ACHN (cell line): Measurements from ENCODE around the gene KATNBL1.
A peak's percentile ranks its signal among the peaks of the same experiment; 100 is the strongest.
"Not testable (repeated sequence)": the region's sequence is repeated elsewhere in the genome, so short reads cannot be mapped to it uniquely, and the experiment has no call there.

Source experiments
- DNase-seq: peaks from one replicate; pipeline ENCODE4 v3.0.0-alpha.2; 2015
- in situ Hi-C: cut with HindIII; loops from 2 replicates; pipeline ENCODE4 v1.10.0; 2017; ENCODE audit warnings: low sequenced_read_pairs, low pct_ligation_motif_present, low pct_unique_long_range_greater_than_20kb

Gene KATNBL1

GRCh38 chr15:34125945-34126344 is 84.0 kb downstream of the KATNBL1 start:
- in situ Hi-C loops, result no loop called here
- no peak for DNase-seq

GRCh38 chr15:34124651-34125050 is 85.2 kb downstream of the KATNBL1 start:
- no peak for DNase-seq
- in situ Hi-C loops, result no loop called here

GRCh38 chr15:34122771-34123183 is 87.1 kb downstream of the KATNBL1 start:
- DNase-seq, result no peak
- in situ Hi-C loops, result no loop called here

- DNase-seq, in situ Hi-C loops: not testable (repeated sequence)
Observed at GRCh38 chr15:34121786-34122185, 88.1 kb downstream of the KATNBL1 start.

GRCh38 chr15:34120420-34120819 is 89.5 kb downstream of the KATNBL1 start:
- DNase-seq, in situ Hi-C loops: not testable (repeated sequence)

GRCh38 chr15:34119291-34119690 is 90.6 kb downstream of the KATNBL1 start:
- in situ Hi-C loops, result no loop called here

GRCh38 chr15:34116620-34117019 is 93.3 kb downstream of the KATNBL1 start:
- in situ Hi-C loops, result no loop called here
- no peak for DNase-seq

More at GRCh38 chr15:34119291-34119690, 90.6 kb downstream of the KATNBL1 start:
- peak; percentile 14 for DNase-seq

- no peak for DNase-seq
- in situ Hi-C loops, result no loop called here
Observed at GRCh38 chr15:34114739-34115138, 95.2 kb downstream of the KATNBL1 start.

- in situ Hi-C loops, result no loop called here
- no peak for DNase-seq
Observed at GRCh38 chr15:34114215-34114614, 95.7 kb downstream of the KATNBL1 start.

- DNase-seq, result no peak
- in situ Hi-C loops, result no loop called here
Observed at GRCh38 chr15:34111488-34111887, 98.4 kb downstream of the KATNBL1 start.

GRCh38 chr15:34109797-34110663 is 99.9 kb downstream of the KATNBL1 start:
- DNase-seq, result peak; percentile 58
- in situ Hi-C loops, result no loop called here

- DNase-seq, result no peak
- in situ Hi-C loops, result no loop called here
Observed at GRCh38 chr15:34107315-34107714, 102.6 kb downstream of the KATNBL1 start.

- DNase-seq, result no peak
- in situ Hi-C loops, result no loop called here
Observed at GRCh38 chr15:34106423-34106822, 103.5 kb downstream of the KATNBL1 start.

GRCh38 chr15:34102175-34102925 is 107.5 kb downstream of the KATNBL1 start:
- DNase-seq, result no peak
- in situ Hi-C loops, result no loop called here

- peak; percentile 98 for DNase-seq
- in situ Hi-C loops, result no loop called here
Observed at GRCh38 chr15:34101366-34102174, 108.3 kb downstream of the KATNBL1 start, which contains the start of the genes EMC7 and PGBD4. Gene EMC7, minus strand, starts transcription at chr15:34101862. Its CDS starts 23 bp downstream, at chr15:34101839. Gene PGBD4, plus strand, starts transcription at chr15:34102083. Its CDS starts 449 bp downstream, at chr15:34102532.

GRCh38 chr15:34099914-34100313 is 110.0 kb downstream of the KATNBL1 start:
- DNase-seq, result no peak
- in situ Hi-C loops, result no loop called here
